OCI-LY1 (cell line): Measurements from ENCODE around the gene UBAP1L.

Experiments used
- H2AFZ ChIP-seq: fragments of 200-600 bp; sonication (generic), shearing (Covaris generic); 2 replicates; pipeline ENCODE4 v1.6.0; 2014; ENCODE audit warnings: antibody characterized with exemption, mild to moderate bottlenecking, low read length
- H3F3A ChIP-seq: fragments of 200-600 bp; sonication (generic), shearing (Covaris generic); 2 replicates; pipeline ENCODE4 v1.6.0; 2014; ENCODE audit warnings: mild to moderate bottlenecking, antibody characterized with exemption, low read length, moderate library complexity; ENCODE audit not compliant: insufficient read depth
- H3K27ac ChIP-seq: fragments of 200-600 bp; sonication (generic); 2 replicates; pipeline ENCODE4 v1.5.1; 2014; ENCODE audit warnings: low read length, mixed run types, mild to moderate bottlenecking, low read depth; ENCODE audit not compliant: poor library complexity, severe bottlenecking
- H3K27me3 ChIP-seq: fragments of 200-600 bp; sonication (generic); 2 replicates; pipeline ENCODE4 v1.6.0; 2014; ENCODE audit warnings: antibody characterized with exemption, mild to moderate bottlenecking, low read length, moderate library complexity; ENCODE audit not compliant: insufficient read depth
- H3K36me3 ChIP-seq: fragments of 200-600 bp; sonication (generic); 2 replicates; pipeline ENCODE4 v1.6.1; 2014; ENCODE audit warnings: mild to moderate bottlenecking, antibody characterized with exemption, low read length, moderate library complexity, mixed read lengths; ENCODE audit not compliant: insufficient read depth
- H3K4me1 ChIP-seq: fragments of 200-600 bp; sonication (generic); 2 replicates; pipeline ENCODE4 v1.5.1; 2014; ENCODE audit warnings: mild to moderate bottlenecking, low read length, moderate library complexity; ENCODE audit not compliant: insufficient read depth, severe bottlenecking
- H3K4me2 ChIP-seq: fragments of 200-600 bp; sonication (generic), shearing (Covaris generic); 2 replicates; pipeline ENCODE4 v1.6.1; 2014; ENCODE audit warnings: low read length
- H3K4me3 ChIP-seq: fragments of 200-600 bp; sonication (generic); 2 replicates; pipeline ENCODE4 v1.5.1; 2014; ENCODE audit warnings: low read length, low read depth, mild to moderate bottlenecking, mixed read lengths; ENCODE audit not compliant: poor library complexity, severe bottlenecking
- H3K79me2 ChIP-seq: fragments of 200-600 bp; shearing (Covaris generic); 2 replicates; pipeline ENCODE4 v1.6.1; 2016; ENCODE audit warnings: mixed run types, low read length, mixed read lengths; ENCODE audit not compliant: insufficient read depth
- H3K9ac ChIP-seq: fragments of 200-600 bp; sonication (generic), shearing (Covaris generic); 2 replicates; pipeline ENCODE4 v1.6.1; 2014; ENCODE audit warnings: mild to moderate bottlenecking, low read length, mixed read lengths
- H3K9me2 ChIP-seq: fragments of 200-600 bp; sonication (generic), shearing (Covaris generic); 2 replicates; pipeline ENCODE4 v1.6.1; 2014; ENCODE audit warnings: low read depth, mild to moderate bottlenecking, low read length, mixed read lengths
- H3K9me3 ChIP-seq: fragments of 200-600 bp; shearing (Covaris generic); 2 replicates; pipeline ENCODE4 v1.6.1; 2014; ENCODE audit warnings: low read length, mixed read lengths
- H4K20me1 ChIP-seq: fragments of 200-600 bp; sonication (generic), shearing (Covaris generic); 2 replicates; pipeline ENCODE4 v1.6.0; 2016; ENCODE audit warnings: mild to moderate bottlenecking, low read length; ENCODE audit not compliant: insufficient read depth
- CTCF ChIP-seq: fragments of 200-600 bp; sonication (generic), shearing (Covaris generic); IDR thresholded peaks from 2 replicates; pipeline ENCODE4 v1.5.1; 2017; ENCODE audit warnings: mild to moderate bottlenecking, antibody characterized with exemption, low read length, moderate library complexity, mixed read lengths
- EZH2 ChIP-seq: fragments of 200-600 bp; sonication (generic), shearing (Covaris generic); IDR thresholded peaks from 2 replicates; pipeline ENCODE4 v1.8.0; 2017; ENCODE audit warnings: borderline replicate concordance, mixed run types, mild to moderate bottlenecking, antibody characterized with exemption, low read length, moderate library complexity, mixed read lengths

Gene UBAP1L

GRCh38 chr15:65052956-65053355 lies 62.0 kb downstream of the UBAP1L start:
- Histone ChIP-seq H3F3A (no peaks in the 10 kb centered on the region), H3K36me3 (no peaks in the 10 kb centered on the region), H3K4me2 (no peak overlapping the region)

GRCh38 chr15:65051266-65051665 lies 63.7 kb downstream of the UBAP1L start:
- TF ChIP-seq CTCF (no peak), EZH2 (no peak)
- Histone ChIP-seq H3K4me1 (peaks cover 12% of the 10 kb centered on the region), H3K27ac (no peak overlapping the region), H3K9me2 (no peaks in the 10 kb centered on the region), H2AFZ (no peak overlapping the region), H4K20me1 (no peaks in the 10 kb centered on the region), H3K79me2 (no peaks in the 10 kb centered on the region), H3K4me3 (no peak overlapping the region), H3K36me3 (no peaks in the 10 kb centered on the region), H3F3A (no peaks in the 10 kb centered on the region), H3K9me3 (no peaks in the 10 kb centered on the region), H3K27me3 (no peaks in the 10 kb centered on the region), H3K9ac (no peak overlapping the region), H3K4me2 (no peak overlapping the region)

More at GRCh38 chr15:65052956-65053355, 62.0 kb downstream of the UBAP1L start:
- H3K27ac ChIP-seq, result no peak overlapping the region
- H2AFZ ChIP-seq, result no peak overlapping the region
- no peaks in the 10 kb centered on the region for H3K79me2 ChIP-seq
- no peaks in the 10 kb centered on the region for H4K20me1 ChIP-seq
- peaks cover 12% of the 10 kb centered on the region for H3K4me1 ChIP-seq
- H3K9me2 ChIP-seq, result no peaks in the 10 kb centered on the region
- no peaks in the 10 kb centered on the region for H3K9me3 ChIP-seq
- TF ChIP-seq EZH2, result no peak
- no peak for TF ChIP-seq CTCF
- no peak overlapping the region for H3K4me3 ChIP-seq
- H3K27me3 ChIP-seq, result no peaks in the 10 kb centered on the region
- H3K9ac ChIP-seq, result no peak overlapping the region

GRCh38 chr15:65050270-65050669 lies 64.7 kb downstream of the UBAP1L start:
- no peak overlapping the region for H3K4me3 ChIP-seq
- TF ChIP-seq CTCF, result no peak
- no peak for TF ChIP-seq EZH2
- H3K9me3 ChIP-seq, result no peaks in the 10 kb centered on the region
- peaks cover 12% of the 10 kb centered on the region for H3K4me1 ChIP-seq
- no peaks in the 10 kb centered on the region for H3K79me2 ChIP-seq
- H3K27me3 ChIP-seq, result no peaks in the 10 kb centered on the region
- no peaks in the 10 kb centered on the region for H3K36me3 ChIP-seq
- no peak overlapping the region for H3K27ac ChIP-seq
- H4K20me1 ChIP-seq, result no peaks in the 10 kb centered on the region
- H3F3A ChIP-seq, result no peaks in the 10 kb centered on the region
- H3K9ac ChIP-seq, result no peak overlapping the region
- H2AFZ ChIP-seq, result no peak overlapping the region
- H3K4me2 ChIP-seq, result no peak overlapping the region
- no peaks in the 10 kb centered on the region for H3K9me2 ChIP-seq
